Stomach (tissue), 4 donors: ENCODE data around the gene PLOD2.

Experiments
- CTCF ChIP-seq, 7 experiments: fragments of 450-650 bp in 4 of 7; fragments of 200-600 bp in 3 of 7; sonication (generic) in 3 of 7; IDR thresholded peaks; one replicate each; pipeline ENCODE4 v1.5.1; 2016 to 2019; ENCODE audit warnings: antibody characterized with exemption in 7 of 7, control low read depth in 2 of 7, mild to moderate bottlenecking in 1 of 7
- EP300 ChIP-seq: sonication (generic); formaldehyde crosslinking; IDR thresholded peaks from one replicate; pipeline ENCODE4 v1.6.1; 2017; ENCODE audit warnings: antibody characterized with exemption
- POLR2A ChIP-seq, 4 donors: fragments of 450-650 bp; IDR thresholded peaks; one replicate each; pipeline ENCODE4 v1.6.1; 2016; ENCODE audit warnings: antibody characterized with exemption in 4 of 4, control low read depth in 2 of 4, mild to moderate bottlenecking in 1 of 4, moderate library complexity in 1 of 4
- POLR2AphosphoS5 ChIP-seq, 3 donors: sonication (generic); formaldehyde crosslinking; IDR thresholded peaks; one replicate each; pipeline ENCODE4 v1.6.1; 2016; ENCODE audit warnings: antibody characterized with exemption in 3 of 3

- TF ChIP-seq CTCF (IDR thresholded peaks at IDR 0.05) = no peak
- TF ChIP-seq POLR2A (IDR thresholded peaks at IDR 0.05) = no peak
- TF ChIP-seq POLR2AphosphoS5 (IDR thresholded peaks at IDR 0.05) = no peak
- TF ChIP-seq EP300 = no peak
Observed at GRCh38 chr3:146195030-146195429, 34.0 kb upstream of the PLOD2 start.
